Sigmoid colon (tissue), 3 donors: ENCODE data around the gene DTNBP1.

Experiments
- CTCF ChIP-seq, 4 experiments: fragments of 450-650 bp in 3 of 4; fragments of 200-600 bp in 1 of 4; IDR thresholded peaks; one replicate each; pipeline ENCODE4 v1.5.1; 2016 to 2019; ENCODE audit warnings: antibody characterized with exemption in 4 of 4, mild to moderate bottlenecking in 3 of 4, moderate library complexity in 2 of 4
- POLR2A ChIP-seq, 2 donors: fragments of 450-650 bp; IDR thresholded peaks; one replicate each; pipeline ENCODE4 v1.6.1; 2016; ENCODE audit warnings: antibody characterized with exemption in 2 of 2, mild to moderate bottlenecking in 2 of 2, moderate library complexity in 2 of 2

- TF ChIP-seq CTCF (IDR thresholded peaks at IDR 0.05) (no peak), POLR2A (IDR thresholded peaks at IDR 0.05) (no peak)
Observed at GRCh38 chr6:15673666-15674065, 10.8 kb upstream of the DTNBP1 start.
